ENCODE results near the gene PRKCH. TPM values are rescaled to one million over a fixed set of nuclear protein-coding genes. Genes with fewer than 3 reads are reported as not detected.
"Not testable (repeated sequence)": the region's sequence is repeated elsewhere in the genome, so short reads cannot be mapped to it uniquely, and the experiment has no call there.

PRKCH gene
- polyA plus RNA-seq, 1 donor from 2014 or later, result 2.0 TPM

DNA sequence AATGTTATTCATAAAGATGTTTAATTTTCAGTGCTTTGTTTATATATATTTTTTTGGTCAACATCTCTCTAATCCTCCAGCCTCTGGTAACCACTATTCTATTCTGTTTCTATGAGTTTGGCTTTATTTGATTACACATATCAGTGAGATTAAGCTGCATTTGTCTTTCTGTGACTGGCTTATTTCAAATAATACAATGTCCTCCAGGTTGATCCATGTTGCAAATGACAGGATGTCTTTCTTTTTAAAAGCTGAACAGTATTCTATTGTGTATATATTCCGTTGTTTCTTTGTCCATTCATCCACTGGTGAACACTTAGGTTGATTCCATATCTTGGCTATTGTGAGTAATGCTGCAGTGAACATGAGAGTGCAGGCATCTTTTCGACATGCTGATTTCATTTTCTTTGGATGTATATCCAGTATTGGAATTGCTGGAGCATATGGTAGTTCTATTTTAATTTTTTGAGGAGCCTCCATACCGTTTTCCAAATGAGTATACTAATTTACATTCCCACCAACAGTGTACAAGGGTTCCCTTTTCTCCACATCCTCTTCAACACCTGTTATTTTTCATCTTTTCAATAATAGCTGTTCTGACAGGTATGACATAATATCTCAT, 142.4 kb downstream of the PRKCH start:
- no peak overlapping the region for H2AFZ ChIP-seq (ENCODE audit: low read depth, low read length)
- H3K4me3 ChIP-seq (ENCODE audit: low read length), result no peak overlapping the region
- H3K9me3 ChIP-seq (ENCODE audit: low read length), result no peaks in the 10 kb centered on the region
- no peak overlapping the region for H3K4me2 ChIP-seq (ENCODE audit: low read length)
- no peak overlapping the region for H3K27ac ChIP-seq (ENCODE audit: low read length)
- H3F3A ChIP-seq (ENCODE audit: insufficient read depth, low read length, poor library complexity, severe bottlenecking), result no peaks in the 10 kb centered on the region
- H3K36me3 ChIP-seq (ENCODE audit: insufficient read depth, low read length), result no peaks in the 10 kb centered on the region
- H3K9ac ChIP-seq (ENCODE audit: low read length), result no peak overlapping the region
- TF ChIP-seq TAF1 (IDR thresholded peaks at IDR 0.05; ENCODE audit: low read depth) (no peak), POLR2AphosphoS5 (IDR thresholded peaks at IDR 0.05) (no peak), EZH2 (IDR thresholded peaks at IDR 0.05; ENCODE audit: borderline replicate concordance, insufficient read depth, low read length, poor library complexity, severe bottlenecking) (no peak), RAD21 (conservative IDR thresholded peaks at IDR 0.05) (no peak), SMC3 (conservative IDR thresholded peaks at IDR 0.05; ENCODE audit: poor library complexity) (no peak), MXI1 (conservative IDR thresholded peaks at IDR 0.05; ENCODE audit: poor library complexity, severe bottlenecking) (no peak), EP300 (conservative IDR thresholded peaks at IDR 0.05; ENCODE audit: poor library complexity, severe bottlenecking) (no peak), CTCF (IDR thresholded peaks at IDR 0.05; ENCODE audit: poor library complexity, severe bottlenecking) (no peak)
- TF ChIP-seq, protein P1, sequence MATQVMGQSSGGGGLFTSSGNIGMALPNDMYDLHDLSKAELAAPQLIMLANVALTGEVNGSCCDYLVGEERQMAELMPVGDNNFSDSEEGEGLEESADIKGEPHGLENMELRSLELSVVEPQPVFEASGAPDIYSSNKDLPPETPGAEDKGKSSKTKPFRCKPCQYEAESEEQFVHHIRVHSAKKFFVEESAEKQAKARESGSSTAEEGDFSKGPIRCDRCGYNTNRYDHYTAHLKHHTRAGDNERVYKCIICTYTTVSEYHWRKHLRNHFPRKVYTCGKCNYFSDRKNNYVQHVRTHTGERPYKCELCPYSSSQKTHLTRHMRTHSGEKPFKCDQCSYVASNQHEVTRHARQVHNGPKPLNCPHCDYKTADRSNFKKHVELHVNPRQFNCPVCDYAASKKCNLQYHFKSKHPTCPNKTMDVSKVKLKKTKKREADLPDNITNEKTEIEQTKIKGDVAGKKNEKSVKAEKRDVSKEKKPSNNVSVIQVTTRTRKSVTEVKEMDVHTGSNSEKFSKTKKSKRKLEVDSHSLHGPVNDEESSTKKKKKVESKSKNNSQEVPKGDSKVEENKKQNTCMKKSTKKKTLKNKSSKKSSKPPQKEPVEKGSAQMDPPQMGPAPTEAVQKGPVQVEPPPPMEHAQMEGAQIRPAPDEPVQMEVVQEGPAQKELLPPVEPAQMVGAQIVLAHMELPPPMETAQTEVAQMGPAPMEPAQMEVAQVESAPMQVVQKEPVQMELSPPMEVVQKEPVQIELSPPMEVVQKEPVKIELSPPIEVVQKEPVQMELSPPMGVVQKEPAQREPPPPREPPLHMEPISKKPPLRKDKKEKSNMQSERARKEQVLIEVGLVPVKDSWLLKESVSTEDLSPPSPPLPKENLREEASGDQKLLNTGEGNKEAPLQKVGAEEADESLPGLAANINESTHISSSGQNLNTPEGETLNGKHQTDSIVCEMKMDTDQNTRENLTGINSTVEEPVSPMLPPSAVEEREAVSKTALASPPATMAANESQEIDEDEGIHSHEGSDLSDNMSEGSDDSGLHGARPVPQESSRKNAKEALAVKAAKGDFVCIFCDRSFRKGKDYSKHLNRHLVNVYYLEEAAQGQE (IDR thresholded peaks at IDR 0.05; ENCODE audit: borderline replicate concordance), result no peak
- no peaks in the 10 kb centered on the region for H3K27me3 ChIP-seq (ENCODE audit: insufficient read depth, low read depth, low read length)
- H3K9me2 ChIP-seq (ENCODE audit: insufficient read depth, low read length), result no peaks in the 10 kb centered on the region
- no peaks in the 10 kb centered on the region for H3K79me2 ChIP-seq (replicated peaks; ENCODE audit: insufficient read depth, low read length)
- no peaks in the 10 kb centered on the region for H4K20me1 ChIP-seq (ENCODE audit: insufficient read depth)

DNA sequence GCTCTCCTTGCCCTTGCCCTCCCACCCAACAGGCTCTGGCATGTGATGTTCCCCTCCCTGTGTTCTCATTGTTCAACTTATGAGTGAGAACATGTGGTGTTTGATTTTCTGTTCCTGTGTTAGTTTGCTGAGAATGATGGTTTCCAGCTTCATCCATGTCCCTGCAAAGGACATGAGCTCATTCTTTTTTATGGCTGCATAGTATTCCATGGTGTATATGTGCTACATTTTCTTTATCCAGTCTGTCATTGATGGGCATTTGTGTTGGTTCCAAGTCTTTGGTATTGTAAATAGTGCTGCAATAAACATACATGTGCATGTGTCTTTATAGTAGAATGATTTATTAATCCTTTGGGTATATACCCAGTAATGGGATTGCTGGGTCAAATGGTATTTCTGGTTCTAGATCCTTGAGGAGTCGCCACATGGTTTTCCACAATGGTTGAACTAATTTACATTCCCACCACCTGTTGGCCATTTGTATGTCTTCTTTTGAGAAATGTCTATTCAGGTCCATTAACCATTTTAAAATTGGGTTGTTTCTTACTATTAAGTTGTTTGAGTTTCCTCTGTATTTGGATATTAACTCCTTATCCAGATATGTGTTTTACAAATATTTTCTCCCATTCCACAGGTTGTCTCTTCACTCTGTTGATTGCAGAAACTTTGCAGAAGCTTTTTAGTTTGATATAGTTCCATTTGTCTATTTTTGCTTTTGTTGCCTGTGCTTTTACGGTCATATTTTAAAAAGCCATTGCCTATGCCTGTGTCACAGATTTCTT, 143.4 kb downstream of the PRKCH start:
- H3K27me3 ChIP-seq (ENCODE audit: insufficient read depth, low read depth, low read length); H3K9me2 ChIP-seq (ENCODE audit: insufficient read depth, low read length); H2AFZ ChIP-seq (ENCODE audit: low read depth, low read length); H4K20me1 ChIP-seq (ENCODE audit: insufficient read depth); H3K4me3 ChIP-seq (ENCODE audit: low read length); H3K9ac ChIP-seq (ENCODE audit: low read length); H3K4me2 ChIP-seq (ENCODE audit: low read length); H3K36me3 ChIP-seq (ENCODE audit: insufficient read depth, low read length); H3K9me3 ChIP-seq (ENCODE audit: low read length); H3K79me2 ChIP-seq (replicated peaks; ENCODE audit: insufficient read depth, low read length); H3K27ac ChIP-seq (ENCODE audit: low read length); H3F3A ChIP-seq (ENCODE audit: insufficient read depth, low read length, poor library complexity, severe bottlenecking): not testable (repeated sequence)
